ENCODE data around the gene TANC1. TPM values are rescaled to one million over a fixed set of nuclear protein-coding genes. Genes with fewer than 3 reads are reported as not detected.

The TANC1 gene
- polyA plus RNA-seq, 1 donor, result 22.6 TPM

DNA sequence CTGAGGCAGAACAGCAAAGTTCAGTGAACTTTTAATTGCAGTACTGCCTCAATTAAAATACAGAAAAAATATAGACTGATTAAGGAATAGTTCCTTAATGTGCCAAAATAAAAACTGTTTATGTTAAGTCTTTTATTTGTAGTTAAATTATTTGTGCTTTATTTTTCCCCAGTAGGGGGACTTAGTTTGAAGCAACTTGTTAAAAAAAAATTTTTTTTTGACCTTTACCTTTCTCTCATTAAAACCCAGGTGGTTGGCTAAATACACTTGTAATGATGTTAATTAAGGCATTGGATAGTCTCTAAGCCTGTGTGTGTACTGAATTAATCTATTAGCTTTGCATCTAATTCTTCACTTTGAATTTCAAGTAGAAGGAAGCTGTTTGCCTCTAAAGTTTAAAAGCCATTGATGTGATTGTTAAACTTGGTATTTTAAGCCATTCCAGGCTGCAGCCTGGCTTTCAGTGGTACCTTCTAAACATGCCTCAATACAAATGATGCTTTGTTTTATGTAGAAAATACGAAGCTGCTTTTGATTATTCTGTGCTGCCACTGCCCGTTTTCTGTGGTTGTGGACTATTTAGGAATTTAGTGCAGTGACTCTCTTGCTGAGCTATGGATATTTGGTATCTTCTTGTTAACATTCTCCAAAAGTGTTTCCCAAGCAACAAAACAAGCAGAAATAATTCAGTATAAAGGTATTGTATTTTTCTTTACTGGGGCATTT lies 102.9 kb downstream of the TANC1 start:
- DNase-seq, result no peak
- Histone ChIP-seq H3K4me3 (ENCODE audit: low read length) (no peak overlapping the region), H3K9me3 (ENCODE audit: control insufficient read depth, low read depth, low read length) (no peaks in the 10 kb centered on the region), H3K4me1 (ENCODE audit: control insufficient read depth, insufficient read depth, low read length) (no peaks in the 10 kb centered on the region), H3K36me3 (ENCODE audit: control insufficient read depth, insufficient read depth, low read length) (no peaks in the 10 kb centered on the region), H3K27me3 (ENCODE audit: control insufficient read depth, insufficient read depth, low read length) (no peaks in the 10 kb centered on the region), H3K27ac (ENCODE audit: low read length) (no peak overlapping the region)
- 86% methylated on average over 2 of the region's 2 CpGs for WGBS (ENCODE audit: insufficient coverage, low lambda C conversion rate)

DNA sequence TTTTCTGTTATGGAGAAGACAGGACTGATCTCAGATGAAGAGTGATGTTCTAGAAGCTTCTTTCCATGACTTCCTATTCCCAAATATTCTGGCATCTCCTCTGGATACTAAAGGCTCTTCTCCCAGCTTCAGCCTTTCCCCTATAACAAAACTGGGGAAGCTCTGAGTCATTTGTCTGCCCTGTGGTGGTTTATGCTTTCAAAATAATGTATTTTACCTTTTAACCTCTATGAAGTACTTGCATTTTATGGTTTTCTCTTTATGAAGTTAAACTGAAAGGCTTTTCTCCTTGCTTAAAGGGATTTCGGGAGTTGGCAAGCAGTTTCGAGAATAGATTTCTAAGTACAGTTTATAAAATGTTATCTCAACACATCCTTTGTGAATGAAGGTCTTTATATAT lies 104.4 kb downstream of the TANC1 start:
- Histone ChIP-seq H3K27ac (ENCODE audit: low read length) (no peak overlapping the region), H3K36me3 (ENCODE audit: control insufficient read depth, insufficient read depth, low read length) (no peaks in the 10 kb centered on the region), H3K4me1 (ENCODE audit: control insufficient read depth, insufficient read depth, low read length) (no peaks in the 10 kb centered on the region), H3K27me3 (ENCODE audit: control insufficient read depth, insufficient read depth, low read length) (no peaks in the 10 kb centered on the region), H3K9me3 (ENCODE audit: control insufficient read depth, low read depth, low read length) (no peaks in the 10 kb centered on the region), H3K4me3 (ENCODE audit: low read length) (no peak overlapping the region)
- no peak for DNase-seq
- WGBS (ENCODE audit: insufficient coverage, low lambda C conversion rate), result no CpG with 5 or more reads among the region's 2 CpGs

DNA sequence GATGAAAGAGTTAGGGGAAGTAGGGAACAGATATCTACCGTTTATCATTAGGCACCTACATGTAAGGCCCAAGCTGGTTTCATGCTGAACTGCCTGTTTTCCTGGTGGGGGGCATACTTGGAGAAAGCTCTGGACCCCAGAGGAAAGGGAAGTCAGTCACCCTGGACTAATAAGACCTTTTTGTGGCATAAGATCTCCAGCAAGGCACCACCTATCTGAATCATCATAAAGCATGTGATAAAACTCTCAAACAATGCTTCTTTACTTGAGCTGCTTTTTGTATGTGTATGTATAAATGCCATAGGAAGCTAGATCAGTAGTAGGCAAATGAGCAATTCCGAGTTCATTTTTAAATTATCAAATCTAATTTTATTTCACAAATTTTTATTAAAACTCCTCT lies 104.8 kb downstream of the TANC1 start:
- no peak for DNase-seq
- no peaks in the 10 kb centered on the region for H3K27me3 ChIP-seq (ENCODE audit: control insufficient read depth, insufficient read depth, low read length)
- no peaks in the 10 kb centered on the region for H3K9me3 ChIP-seq (ENCODE audit: control insufficient read depth, low read depth, low read length)
- no peaks in the 10 kb centered on the region for H3K36me3 ChIP-seq (ENCODE audit: control insufficient read depth, insufficient read depth, low read length)
- no peak overlapping the region for H3K4me3 ChIP-seq (ENCODE audit: low read length)
- no peak overlapping the region for H3K27ac ChIP-seq (ENCODE audit: low read length)
- no peaks in the 10 kb centered on the region for H3K4me1 ChIP-seq (ENCODE audit: control insufficient read depth, insufficient read depth, low read length)
- 100% methylated on average over 1 of the region's 2 CpGs for WGBS (ENCODE audit: insufficient coverage, low lambda C conversion rate)

DNA sequence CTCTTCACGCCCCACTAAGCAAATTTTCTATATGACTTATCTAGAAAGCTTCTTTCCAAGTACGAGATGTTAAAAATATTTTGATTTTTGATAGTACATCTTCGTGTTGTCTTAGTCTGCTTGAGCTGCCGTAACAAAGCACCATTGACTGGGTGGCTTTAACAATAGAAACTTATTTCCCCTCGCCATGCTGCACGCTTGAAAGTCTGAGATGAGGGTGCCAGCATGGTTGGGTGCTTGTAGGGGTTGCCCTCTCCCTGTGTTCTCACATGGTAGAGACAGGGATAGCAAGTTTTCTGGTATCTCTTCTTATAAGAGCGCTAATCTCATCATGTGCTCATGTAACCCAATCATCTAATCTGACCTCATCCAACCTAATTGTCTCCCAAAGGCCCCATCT lies 106.2 kb downstream of the TANC1 start:
- Histone ChIP-seq H3K4me3 (ENCODE audit: low read length) (no peak overlapping the region), H3K9me3 (ENCODE audit: control insufficient read depth, low read depth, low read length) (no peaks in the 10 kb centered on the region), H3K27ac (ENCODE audit: low read length) (no peak overlapping the region), H3K36me3 (ENCODE audit: control insufficient read depth, insufficient read depth, low read length) (no peaks in the 10 kb centered on the region), H3K4me1 (ENCODE audit: control insufficient read depth, insufficient read depth, low read length) (no peaks in the 10 kb centered on the region), H3K27me3 (ENCODE audit: control insufficient read depth, insufficient read depth, low read length) (no peaks in the 10 kb centered on the region)
- WGBS (ENCODE audit: insufficient coverage, low lambda C conversion rate), result 90% methylated on average over 2 of the region's 7 CpGs
- DNase-seq, result no peak

DNA sequence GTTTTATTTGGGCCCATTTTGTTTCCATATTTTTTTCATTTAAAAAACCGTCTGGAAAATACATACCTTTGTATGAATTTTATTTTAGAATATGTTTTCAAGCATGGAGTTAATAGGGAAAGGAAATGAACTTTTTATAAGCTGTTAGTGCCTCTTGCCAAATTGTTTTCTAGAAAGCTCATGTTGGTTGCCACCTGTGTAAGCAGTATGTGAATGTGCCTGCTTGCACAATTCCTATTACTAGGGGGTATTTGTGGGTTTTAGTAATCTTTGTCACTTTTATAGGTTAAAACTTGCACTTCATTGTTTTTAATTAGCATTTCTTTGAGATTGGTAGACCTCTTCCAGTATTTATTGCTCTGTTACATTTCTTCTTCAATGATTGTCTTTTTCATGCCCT lies 107.3 kb downstream of the TANC1 start:
- 100% methylated on average over 1 of the region's 1 CpG for WGBS (ENCODE audit: insufficient coverage, low lambda C conversion rate)
- H3K27me3 ChIP-seq (ENCODE audit: control insufficient read depth, insufficient read depth, low read length), result no peaks in the 10 kb centered on the region

DNA sequence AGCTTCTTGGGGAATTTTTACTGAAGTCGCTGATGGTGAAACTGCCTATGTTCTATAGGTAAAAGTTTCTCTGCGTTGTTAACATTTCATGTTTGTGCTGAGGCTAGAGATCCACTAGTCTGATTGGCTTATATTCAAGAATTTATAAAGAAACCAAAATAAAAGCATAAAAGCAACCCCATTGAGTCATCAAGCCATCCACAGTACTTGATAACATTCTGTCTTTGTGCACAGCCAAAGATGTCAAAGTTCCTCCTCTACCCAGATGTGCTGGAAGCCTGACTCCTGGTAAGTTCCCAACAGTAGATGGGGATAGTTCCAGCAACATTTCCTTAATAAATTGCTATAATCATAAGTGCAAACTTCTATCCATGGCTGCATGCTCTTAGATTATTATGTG lies 107.8 kb downstream of the TANC1 start:
- no peaks in the 10 kb centered on the region for H3K27me3 ChIP-seq (ENCODE audit: control insufficient read depth, insufficient read depth, low read length)
- no peaks in the 10 kb centered on the region for H3K9me3 ChIP-seq (ENCODE audit: control insufficient read depth, low read depth, low read length)
- no peak overlapping the region for H3K27ac ChIP-seq (ENCODE audit: low read length)
- H3K4me1 ChIP-seq (ENCODE audit: control insufficient read depth, insufficient read depth, low read length), result no peaks in the 10 kb centered on the region
- no peak for DNase-seq
- WGBS (ENCODE audit: insufficient coverage, low lambda C conversion rate), result no CpG with 5 or more reads among the region's 2 CpGs
- no peaks in the 10 kb centered on the region for H3K36me3 ChIP-seq (ENCODE audit: control insufficient read depth, insufficient read depth, low read length)
- H3K4me3 ChIP-seq (ENCODE audit: low read length), result no peak overlapping the region

More for the DNA sequence above, 107.3 kb downstream of the TANC1 start:
- no peaks in the 10 kb centered on the region for H3K4me1 ChIP-seq (ENCODE audit: control insufficient read depth, insufficient read depth, low read length)
- H3K27ac ChIP-seq (ENCODE audit: low read length), result no peak overlapping the region
- H3K4me3 ChIP-seq (ENCODE audit: low read length), result no peak overlapping the region
- H3K9me3 ChIP-seq (ENCODE audit: control insufficient read depth, low read depth, low read length), result no peaks in the 10 kb centered on the region
- no peaks in the 10 kb centered on the region for H3K36me3 ChIP-seq (ENCODE audit: control insufficient read depth, insufficient read depth, low read length)
- DNase-seq, result no peak

DNA sequence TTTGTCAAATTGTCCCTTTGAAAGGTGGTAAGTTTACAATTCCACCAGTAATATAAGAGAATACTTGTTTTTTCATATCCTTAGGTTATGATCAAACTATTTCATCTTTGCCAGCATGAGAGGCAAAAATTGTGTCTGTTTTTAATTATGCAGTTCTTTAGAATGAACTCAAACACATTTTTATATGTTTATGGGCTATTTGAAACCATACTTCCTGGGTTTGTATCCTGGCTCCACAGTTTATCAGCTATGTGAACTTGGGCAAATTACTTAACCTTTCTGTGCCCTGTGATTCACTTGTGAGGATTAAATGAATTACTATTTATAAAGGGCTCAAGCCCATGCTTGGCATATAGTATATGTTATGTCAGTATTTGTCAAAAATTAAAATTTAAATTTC lies 109.4 kb downstream of the TANC1 start:
- Histone ChIP-seq H3K9me3 (ENCODE audit: control insufficient read depth, low read depth, low read length) (no peaks in the 10 kb centered on the region), H3K27ac (ENCODE audit: low read length) (no peak overlapping the region), H3K36me3 (ENCODE audit: control insufficient read depth, insufficient read depth, low read length) (no peaks in the 10 kb centered on the region), H3K4me3 (ENCODE audit: low read length) (no peak overlapping the region), H3K4me1 (ENCODE audit: control insufficient read depth, insufficient read depth, low read length) (no peaks in the 10 kb centered on the region), H3K27me3 (ENCODE audit: control insufficient read depth, insufficient read depth, low read length) (no peaks in the 10 kb centered on the region)
- no peak for DNase-seq

DNA sequence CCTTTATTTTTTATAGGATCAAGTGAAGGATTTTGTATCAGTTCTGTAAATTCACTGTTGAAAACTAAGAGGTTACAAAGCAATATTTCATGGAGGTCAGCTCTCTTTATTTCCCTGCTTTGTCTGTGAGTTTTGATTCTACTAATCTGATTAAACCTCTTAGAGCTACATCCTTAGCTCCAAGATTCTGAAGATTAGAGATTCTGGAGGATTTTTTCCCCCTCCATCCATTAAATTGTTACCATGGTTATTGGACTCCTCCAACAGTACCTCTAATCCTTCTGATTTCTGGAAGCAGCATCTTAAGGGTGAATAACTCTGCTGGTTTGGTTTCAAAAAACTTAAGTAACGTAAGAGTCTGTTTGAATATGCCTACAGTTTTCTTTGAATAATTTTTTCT lies 110.0 kb downstream of the TANC1 start:
- H3K36me3 ChIP-seq (ENCODE audit: control insufficient read depth, insufficient read depth, low read length), result no peaks in the 10 kb centered on the region
- H3K27me3 ChIP-seq (ENCODE audit: control insufficient read depth, insufficient read depth, low read length), result no peaks in the 10 kb centered on the region
- no CpG with 5 or more reads among the region's 1 CpG for WGBS (ENCODE audit: insufficient coverage, low lambda C conversion rate)
- H3K4me3 ChIP-seq (ENCODE audit: low read length), result no peak overlapping the region
- H3K27ac ChIP-seq (ENCODE audit: low read length), result no peak overlapping the region
- no peak for DNase-seq
- no peaks in the 10 kb centered on the region for H3K9me3 ChIP-seq (ENCODE audit: control insufficient read depth, low read depth, low read length)
- H3K4me1 ChIP-seq (ENCODE audit: control insufficient read depth, insufficient read depth, low read length), result no peaks in the 10 kb centered on the region

DNA sequence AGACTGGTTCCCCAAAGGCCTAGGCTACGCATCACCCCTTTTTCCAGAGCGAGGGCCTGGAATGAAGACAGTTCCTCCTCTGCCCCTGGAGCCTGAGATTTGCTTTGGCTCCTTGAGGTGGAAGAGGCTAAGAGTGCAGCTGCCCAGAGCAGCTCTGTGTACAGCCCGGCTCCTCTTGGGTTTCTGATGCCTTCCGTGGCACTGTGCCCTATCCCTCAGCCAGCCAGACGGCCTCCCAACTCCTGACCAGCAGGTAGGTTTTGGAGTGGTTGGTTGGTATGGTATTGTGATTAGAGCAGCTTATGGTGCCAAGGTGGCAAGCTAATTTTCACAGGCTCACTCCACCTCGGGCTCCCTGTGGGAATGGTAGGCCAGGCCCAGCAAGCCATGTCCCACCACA lies 112.2 kb downstream of the TANC1 start:
- no peaks in the 10 kb centered on the region for H3K9me3 ChIP-seq (ENCODE audit: control insufficient read depth, low read depth, low read length)
- no peaks in the 10 kb centered on the region for H3K4me1 ChIP-seq (ENCODE audit: control insufficient read depth, insufficient read depth, low read length)
- no peaks in the 10 kb centered on the region for H3K36me3 ChIP-seq (ENCODE audit: control insufficient read depth, insufficient read depth, low read length)
- no peak overlapping the region for H3K27ac ChIP-seq (ENCODE audit: low read length)
- no peaks in the 10 kb centered on the region for H3K27me3 ChIP-seq (ENCODE audit: control insufficient read depth, insufficient read depth, low read length)
- no CpG with 5 or more reads among the region's 6 CpGs for WGBS (ENCODE audit: insufficient coverage, low lambda C conversion rate)
- H3K4me3 ChIP-seq (ENCODE audit: low read length), result no peak overlapping the region
- no peak for DNase-seq

DNA sequence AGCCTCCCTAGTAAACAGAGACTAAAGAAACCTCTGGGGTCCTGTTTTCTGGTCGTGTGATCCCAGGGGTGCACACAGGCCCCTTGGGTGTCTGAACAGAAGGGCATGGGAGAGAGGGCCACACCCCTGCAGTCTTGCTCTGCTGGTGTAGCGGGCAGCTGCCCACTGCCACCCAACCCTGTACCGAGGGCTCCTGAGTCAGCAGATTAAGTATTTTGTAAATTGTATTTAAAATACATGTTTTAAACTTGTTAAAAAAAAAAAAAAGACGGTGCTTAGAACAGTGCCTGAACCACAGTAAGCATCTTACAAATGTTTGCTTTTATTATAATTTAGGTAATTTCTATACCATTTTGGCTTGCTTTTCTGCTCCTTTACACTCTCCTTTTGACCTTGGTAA lies 113.7 kb downstream of the TANC1 start:
- H3K9me3 ChIP-seq (ENCODE audit: control insufficient read depth, low read depth, low read length), result no peaks in the 10 kb centered on the region
- WGBS (ENCODE audit: insufficient coverage, low lambda C conversion rate), result 83% methylated on average over 1 of the region's 4 CpGs
- no peaks in the 10 kb centered on the region for H3K27me3 ChIP-seq (ENCODE audit: control insufficient read depth, insufficient read depth, low read length)
- H3K4me1 ChIP-seq (ENCODE audit: control insufficient read depth, insufficient read depth, low read length), result no peaks in the 10 kb centered on the region
- no peak overlapping the region for H3K27ac ChIP-seq (ENCODE audit: low read length)
- DNase-seq, result no peak
- no peak overlapping the region for H3K4me3 ChIP-seq (ENCODE audit: low read length)
- H3K36me3 ChIP-seq (ENCODE audit: control insufficient read depth, insufficient read depth, low read length), result no peaks in the 10 kb centered on the region
